ENCODE measurements around the gene PTMA.

Gene PTMA

GRCh38 chr2:231684314-231685223 is 23.8 kb upstream of the PTMA start:
- TF ChIP-seq CTCF (IDR thresholded peaks at IDR 0.05; ENCODE audit: low read depth, low read length, missing control alignments), result no peak
- H3K4me3 ChIP-seq (replicated peaks; ENCODE audit: low read depth, low read length), result no peak overlapping the region
- no peak for DNase-seq (ENCODE audit: extremely low read depth, low read depth)

GRCh38 chr2:231685349-231686191 is 22.8 kb upstream of the PTMA start:
- no peak for TF ChIP-seq CTCF (IDR thresholded peaks at IDR 0.05; ENCODE audit: low read depth, low read length, missing control alignments)
- no peak for DNase-seq (ENCODE audit: extremely low read depth, low read depth)
- no peak overlapping the region for H3K4me3 ChIP-seq (replicated peaks; ENCODE audit: low read depth, low read length)

GRCh38 chr2:231686192-231687100 is 21.9 kb upstream of the PTMA start:
- TF ChIP-seq CTCF (IDR thresholded peaks at IDR 0.05; ENCODE audit: low read depth, low read length, missing control alignments), result no peak
- no peak for DNase-seq (ENCODE audit: extremely low read depth, low read depth)
- H3K4me3 ChIP-seq (replicated peaks; ENCODE audit: low read depth, low read length), result no peak overlapping the region

GRCh38 chr2:231687133-231687852 is 21.0 kb upstream of the PTMA start:
- no peak for DNase-seq (ENCODE audit: extremely low read depth, low read depth)
- H3K4me3 ChIP-seq (replicated peaks; ENCODE audit: low read depth, low read length), result no peak overlapping the region
- TF ChIP-seq CTCF (IDR thresholded peaks at IDR 0.05; ENCODE audit: low read depth, low read length, missing control alignments), result peak; percentile 83

- no peak for TF ChIP-seq CTCF (IDR thresholded peaks at IDR 0.05; ENCODE audit: low read depth, low read length, missing control alignments)
- DNase-seq (ENCODE audit: extremely low read depth, low read depth), result no peak
- no peak overlapping the region for H3K4me3 ChIP-seq (replicated peaks; ENCODE audit: low read depth, low read length)
Measured at GRCh38 chr2:231687961-231688360, 20.4 kb upstream of the PTMA start.
